Tibial nerve (tissue), 4 donors: ENCODE results near the gene MICAL2. TPM values are rescaled to one million over a fixed set of nuclear protein-coding genes. Genes with fewer than 3 reads are reported as not detected.
A peak's percentile ranks its signal among the peaks of the same experiment; 100 is the strongest.

Source experiments
- DNase-seq, 2 donors: peaks; one replicate each; pipeline ENCODE4 v3.0.0-alpha.2; 2019; ENCODE audit warnings: low spot score in 2 of 2
- H3K27ac ChIP-seq, 4 donors: fragments of 200-600 bp; sonication (generic) in 3 of 4; one replicate each; pipeline ENCODE4 v1.5.1; 2017 to 2019; ENCODE audit warnings: mild to moderate bottlenecking in 1 of 4
- H3K27me3 ChIP-seq, 2 donors: fragments of 200-600 bp; sonication (generic) in 1 of 2; one replicate each; pipeline versions ENCODE4 v1.5.1 to v1.6.0; 2017 to 2019
- H3K36me3 ChIP-seq, 3 donors: fragments of 200-600 bp; sonication (generic); one replicate each; pipeline ENCODE4 v1.5.1; 2018 to 2019
- H3K4me1 ChIP-seq, 4 donors: fragments of 200-600 bp; sonication (generic) in 3 of 4; one replicate each; pipeline ENCODE4 v1.5.1; 2017 to 2019
- H3K4me3 ChIP-seq, 4 donors: fragments of 200-600 bp; sonication (generic) in 3 of 4; one replicate each; pipeline ENCODE4 v1.5.1; 2017 to 2019; ENCODE audit warnings: mild to moderate bottlenecking in 1 of 4, moderate library complexity in 1 of 4
- H3K9me3 ChIP-seq, 4 donors: fragments of 200-600 bp; sonication (generic) in 3 of 4; one replicate each; pipeline ENCODE4 v1.5.1; 2017 to 2019
- CTCF ChIP-seq, 5 experiments: fragments of 200-600 bp in 3 of 5; fragments of 450-650 bp in 2 of 5; sonication (generic) in 3 of 5; IDR thresholded peaks; one replicate each; pipeline ENCODE4 v1.5.1; 2016 to 2019; ENCODE audit warnings: antibody characterized with exemption in 5 of 5, mild to moderate bottlenecking in 3 of 5, moderate library complexity in 2 of 5
- EP300 ChIP-seq, 2 donors: sonication (generic); formaldehyde crosslinking; IDR thresholded peaks; one replicate each; pipeline ENCODE4 v1.6.1; 2017; ENCODE audit warnings: antibody characterized with exemption in 2 of 2, mild to moderate bottlenecking in 1 of 2
- POLR2A ChIP-seq, 2 donors: fragments of 450-650 bp; IDR thresholded peaks; one replicate each; pipeline ENCODE4 v1.6.1; 2017; ENCODE audit warnings: antibody characterized with exemption in 2 of 2, mild to moderate bottlenecking in 2 of 2, moderate library complexity in 2 of 2
- WGBS, 2 donors: methylation state at CpG; one replicate each; pipeline ENCODE4 v1.1.5; 2018; 5-methylcytosine and 5-hydroxymethylcytosine counted together
- total RNA-seq, 4 donors: library from RNA; depleted of rRNA; stranded (reverse); fragments of >200 nt; gene quantifications; one replicate each; pipeline ENCODE4 v1.1.0, GENCODE V29; 2016

The MICAL2 gene
- total RNA-seq, 4 donors from 2014 or later: 87.0 to 136 (median 101) TPM

DNA sequence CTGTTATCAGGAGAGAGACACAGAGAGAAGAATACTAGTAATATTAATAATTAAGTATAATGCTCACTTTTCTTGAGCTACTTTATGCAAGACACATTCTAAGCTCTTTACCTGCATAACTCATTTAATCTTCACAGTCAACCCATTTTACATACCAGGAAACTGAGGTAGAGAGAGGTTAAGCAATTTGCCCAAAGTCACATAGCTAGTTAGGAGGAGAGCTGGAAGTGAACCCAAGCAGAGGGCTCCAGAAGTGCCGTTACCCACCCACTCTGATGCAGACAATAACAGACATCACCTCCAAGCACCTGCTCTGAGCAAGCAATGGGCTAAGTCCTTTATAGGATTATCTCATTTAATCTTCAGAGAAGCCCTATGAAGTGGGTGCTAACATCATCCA, 24.8 kb downstream of the MICAL2 start:
- Histone ChIP-seq H3K4me1 (peaks cover 0 to 58% (median 17%) of the 10 kb centered on the region in 4 donors), H3K4me3 (no peak overlapping the region), H3K9me3 (no peaks in the 10 kb centered on the region), H3K36me3 (peaks cover 0 to 3% (median 0%) of the 10 kb centered on the region in 3 donors), H3K27ac (peak overlapping the region in 1 of 4 donors; percentile 22), H3K27me3 (no peaks in the 10 kb centered on the region)
- TF ChIP-seq EP300 (IDR thresholded peaks at IDR 0.05): no peak
- TF ChIP-seq POLR2A (IDR thresholded peaks at IDR 0.05): no peak
- no peak for TF ChIP-seq CTCF (IDR thresholded peaks at IDR 0.05)
- 94 to 100% methylated on average over 1 of the region's 1 CpG for WGBS, 2 donors
- no peak for DNase-seq

- no peaks in the 10 kb centered on the region for H3K9me3 ChIP-seq
- H3K36me3 ChIP-seq: peaks cover 0 to 3% (median 0%) of the 10 kb centered on the region in 3 donors
- H3K4me1 ChIP-seq: peaks cover 0 to 60% (median 20%) of the 10 kb centered on the region in 4 donors
- TF ChIP-seq POLR2A (IDR thresholded peaks at IDR 0.05) (no peak), CTCF (IDR thresholded peaks at IDR 0.05) (no peak), EP300 (IDR thresholded peaks at IDR 0.05) (no peak)
- 77 to 79% methylated on average over 5 to 11 of the region's 12 CpGs for WGBS, 2 donors
- no peak for DNase-seq
- peak overlapping the region in 2 of 4 donors; percentile 80 to 81 for H3K27ac ChIP-seq
- H3K27me3 ChIP-seq: no peaks in the 10 kb centered on the region
- H3K4me3 ChIP-seq: no peak overlapping the region
These were observed 26.8 kb downstream of the MICAL2 start for GRCh38 chr11:12137005-12137690.

DNA sequence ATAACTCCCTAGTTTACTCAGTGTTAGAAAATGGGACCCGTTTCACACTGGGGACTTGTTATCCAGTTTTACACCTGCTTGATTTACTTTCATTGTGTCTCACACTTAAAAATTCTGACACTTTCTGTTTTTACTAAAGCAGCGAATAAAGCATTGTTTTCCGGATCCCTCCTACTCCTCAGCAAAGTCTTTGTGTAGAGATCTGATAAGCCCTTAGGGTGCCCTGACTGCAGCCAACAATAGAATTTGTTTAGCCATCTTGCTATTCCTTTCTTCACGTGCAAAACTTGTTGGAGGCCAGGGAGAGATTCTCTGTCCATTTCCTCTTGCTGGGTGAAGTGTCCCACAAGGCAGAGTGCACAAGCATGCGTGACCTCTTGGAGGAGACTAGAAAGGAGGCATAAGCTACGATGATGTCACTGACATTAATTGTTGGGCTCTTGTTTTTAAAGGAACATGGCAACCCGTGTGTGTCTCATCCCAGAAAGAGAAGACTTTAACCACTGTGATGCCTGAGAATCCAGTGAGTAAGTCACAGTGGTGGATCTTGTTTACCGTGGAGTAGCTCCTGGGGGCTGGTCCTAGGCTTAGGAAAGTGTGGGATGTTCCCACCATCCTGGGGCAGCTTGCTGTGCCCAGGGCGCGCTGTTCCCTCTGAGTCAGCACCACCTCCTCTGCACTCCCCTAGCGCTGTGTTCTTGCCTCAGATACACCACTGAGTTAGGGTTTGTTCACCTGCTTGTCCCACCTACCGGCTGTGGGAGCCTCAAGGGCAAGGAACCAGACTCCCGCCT, 27.7 kb downstream of the MICAL2 start:
- H3K9me3 ChIP-seq: no peaks in the 10 kb centered on the region
- WGBS, 2 donors: 61 to 67% methylated on average over 13 of the region's 13 CpGs
- H3K4me1 ChIP-seq: peaks cover 0 to 62% (median 24%) of the 10 kb centered on the region in 4 donors
- no peak for DNase-seq
- H3K27ac ChIP-seq: peak overlapping the region; percentile 2 to 81 (median 66)
- no peak overlapping the region for H3K4me3 ChIP-seq
- H3K36me3 ChIP-seq: peaks cover 0 to 3% (median 0%) of the 10 kb centered on the region in 3 donors
- no peaks in the 10 kb centered on the region for H3K27me3 ChIP-seq
- peak in 1 of 2 donors; percentile 27 for TF ChIP-seq EP300 (IDR thresholded peaks at IDR 0.05)
- no peak for TF ChIP-seq CTCF (IDR thresholded peaks at IDR 0.05)

DNA sequence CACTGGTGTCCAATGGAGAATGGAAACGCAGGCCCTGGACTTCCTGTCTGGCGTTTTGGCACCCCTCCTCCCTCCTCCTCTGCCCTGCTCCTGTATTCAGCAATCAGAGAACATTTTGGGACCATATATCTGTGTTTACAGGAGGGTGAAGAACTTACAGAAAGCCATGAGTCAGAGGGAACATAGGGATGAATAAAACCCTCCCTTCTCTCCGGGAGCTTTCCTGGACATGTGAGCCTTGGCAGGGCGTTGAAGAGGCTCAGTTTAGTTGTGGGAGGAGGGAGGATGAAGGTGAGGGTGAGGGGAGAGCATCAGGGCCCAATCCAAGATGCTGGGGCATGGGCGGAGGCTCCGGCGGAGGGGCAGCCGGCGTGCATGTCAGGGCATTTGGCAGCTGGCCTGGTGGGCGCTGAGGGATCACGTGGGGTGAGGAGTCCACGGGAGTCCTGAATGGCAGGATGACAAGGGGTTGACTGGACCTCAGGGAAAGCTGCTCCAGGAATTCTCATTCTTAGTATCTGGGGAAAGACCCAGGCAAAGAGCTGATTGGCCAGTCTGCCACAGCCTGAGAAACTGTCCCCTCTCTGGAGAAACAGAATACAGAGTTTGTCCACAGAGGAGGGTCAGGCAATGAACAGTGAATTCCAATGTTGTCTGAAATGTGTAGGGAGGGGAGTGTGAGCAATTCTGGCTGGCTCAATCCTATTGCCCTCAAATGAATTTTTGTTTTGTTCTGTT, 28.9 kb downstream of the MICAL2 start:
- Histone ChIP-seq H3K9me3 (no peaks in the 10 kb centered on the region), H3K36me3 (peaks cover 0 to 3% (median 0%) of the 10 kb centered on the region in 3 donors), H3K27ac (peak overlapping the region; percentile 2 to 81 (median 66)), H3K27me3 (no peaks in the 10 kb centered on the region), H3K4me3 (no peak overlapping the region), H3K4me1 (peaks cover 0 to 74% (median 26%) of the 10 kb centered on the region in 4 donors)
- WGBS, 2 donors: 30 to 33% methylated on average over 12 of the region's 12 CpGs
- no peak for TF ChIP-seq EP300 (IDR thresholded peaks at IDR 0.05)
- TF ChIP-seq POLR2A (IDR thresholded peaks at IDR 0.05): no peak
- TF ChIP-seq CTCF (IDR thresholded peaks at IDR 0.05): no peak
- DNase-seq: no peak
